ENCODE data around the gene HTR4.
"Not testable (repeated sequence)": the region's sequence is repeated elsewhere in the genome, so short reads cannot be mapped to it uniquely, and the experiment has no call there.

Gene HTR4

DNA sequence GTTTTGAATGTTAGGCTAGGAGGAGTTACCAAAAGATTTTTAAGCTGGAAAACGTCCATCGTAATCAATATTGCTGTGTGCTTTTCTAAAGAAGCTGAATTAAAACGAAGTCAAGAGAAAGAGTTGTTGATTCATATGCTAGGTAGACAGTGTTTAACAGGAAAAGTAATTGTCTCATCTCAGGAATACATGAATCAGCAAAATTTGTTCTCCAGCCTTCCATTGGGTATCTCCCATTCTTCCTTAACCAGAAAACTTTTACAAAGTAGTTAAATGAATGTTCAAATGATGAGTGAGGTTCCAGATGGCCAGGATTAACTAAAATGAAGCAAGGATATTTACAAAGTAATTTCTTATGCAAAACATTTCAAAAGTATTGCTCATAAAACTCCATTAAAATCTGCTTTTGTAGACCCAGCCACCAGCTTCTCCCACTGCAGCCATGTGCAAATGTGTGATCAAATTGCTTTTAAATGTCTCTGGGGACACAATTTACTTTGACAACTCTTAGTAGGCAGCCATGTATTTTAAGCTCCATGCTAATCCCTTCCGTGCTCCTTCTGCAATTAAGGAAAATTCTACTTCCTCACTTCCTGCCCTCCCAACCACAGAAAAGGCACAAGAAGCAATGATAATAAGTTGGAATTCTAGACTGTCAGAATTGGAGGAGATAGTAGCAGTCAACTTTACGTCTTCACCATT lies 121.2 kb downstream of the HTR4 start:
- H3K36me3 ChIP-seq, result no peaks in the 10 kb centered on the region
- no peaks in the 10 kb centered on the region for H3K27me3 ChIP-seq
- H3K4me1 ChIP-seq, result no peaks in the 10 kb centered on the region
- no peaks in the 10 kb centered on the region; the same call in 1 of the 2 replicates for H3K9me3 ChIP-seq
- DNase-seq, result no peak
- no peak overlapping the region for H3K4me3 ChIP-seq (ENCODE audit: low read depth, low read length)
- no peak for TF ChIP-seq CTCF (IDR thresholded peaks at IDR 0.05; ENCODE audit: low read depth, low read length)

DNA sequence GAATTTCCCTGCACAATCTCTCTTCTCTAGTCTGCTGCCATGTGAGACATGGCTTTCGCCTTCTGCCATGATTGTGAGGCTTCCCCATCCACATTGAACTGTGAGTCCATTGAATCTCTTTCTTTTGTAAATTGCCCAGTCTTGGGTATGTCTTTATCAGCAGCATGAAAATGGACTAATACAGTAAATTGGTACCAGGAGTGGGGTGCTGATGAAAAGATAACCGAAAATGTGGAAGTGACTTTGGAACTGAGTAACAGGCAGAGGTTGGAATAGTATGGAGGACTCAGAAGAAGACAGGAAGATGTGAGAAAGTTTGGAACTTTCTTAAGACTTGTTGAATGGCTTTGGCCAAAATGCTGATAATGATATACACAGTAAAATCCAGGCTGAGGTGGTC lies 124.9 kb downstream of the HTR4 start:
- DNase-seq; H3K4me3 ChIP-seq (ENCODE audit: low read depth, low read length); H3K9me3 ChIP-seq; H3K4me1 ChIP-seq; H3K36me3 ChIP-seq; H3K27me3 ChIP-seq: not testable (repeated sequence)

DNA sequence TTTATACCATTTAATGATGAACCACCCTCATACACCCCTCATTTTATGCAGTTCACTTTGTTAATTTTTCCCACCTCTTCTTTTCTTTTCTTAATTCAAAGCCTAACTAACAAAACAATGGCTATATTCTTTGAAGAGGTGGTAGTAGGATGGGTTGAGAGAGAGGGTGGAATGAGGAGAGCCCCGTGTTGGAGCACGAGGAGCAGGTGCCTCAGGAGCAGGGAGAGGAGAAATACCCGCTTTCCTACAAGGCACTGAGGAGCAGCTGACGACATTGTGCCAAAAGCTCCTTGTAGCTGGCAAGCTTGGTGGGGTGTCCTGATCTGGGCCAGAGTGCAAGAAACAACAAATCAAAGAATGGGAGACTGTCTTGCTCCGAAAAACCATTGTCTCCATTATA lies 129.6 kb downstream of the HTR4 start:
- no peak overlapping the region for H3K4me3 ChIP-seq (ENCODE audit: low read depth, low read length)

DNA sequence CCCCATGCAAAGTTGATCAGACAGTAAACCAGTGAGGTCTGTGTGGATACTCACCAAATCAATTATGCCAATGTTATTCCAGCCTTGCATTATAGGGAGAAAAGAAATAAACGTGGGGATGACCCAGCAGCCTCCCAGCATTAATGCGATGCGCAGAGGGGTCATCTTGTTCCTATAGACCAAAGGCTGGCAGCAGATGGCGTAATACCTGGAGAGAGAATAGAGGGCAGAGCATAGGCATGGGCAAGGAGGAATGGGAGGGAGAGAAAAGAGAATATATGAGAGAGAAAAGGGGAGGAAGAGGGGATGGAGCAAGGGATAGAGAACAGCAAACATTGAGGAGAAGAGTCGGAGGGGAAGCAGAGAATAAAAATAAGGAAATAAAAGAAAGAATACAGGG lies 131.2 kb downstream of the HTR4 start:
- no peaks in the 10 kb centered on the region for H3K36me3 ChIP-seq
- H3K27me3 ChIP-seq, result no peaks in the 10 kb centered on the region
- H3K4me1 ChIP-seq, result no peaks in the 10 kb centered on the region
- H3K4me3 ChIP-seq (ENCODE audit: low read depth, low read length), result no peak overlapping the region
- no peaks in the 10 kb centered on the region for H3K9me3 ChIP-seq
- no peak for DNase-seq
- peak; percentile 30 for TF ChIP-seq CTCF (IDR thresholded peaks at IDR 0.05; ENCODE audit: low read depth, low read length)

More for the DNA sequence above, 129.6 kb downstream of the HTR4 start:
- no peak for TF ChIP-seq CTCF (IDR thresholded peaks at IDR 0.05; ENCODE audit: low read depth, low read length)
- H3K9me3 ChIP-seq, result no peaks in the 10 kb centered on the region; the same call in 1 of the 2 replicates
- no peaks in the 10 kb centered on the region for H3K27me3 ChIP-seq
- DNase-seq, result no peak
- no peaks in the 10 kb centered on the region for H3K36me3 ChIP-seq
- H3K4me1 ChIP-seq, result no peaks in the 10 kb centered on the region

DNA sequence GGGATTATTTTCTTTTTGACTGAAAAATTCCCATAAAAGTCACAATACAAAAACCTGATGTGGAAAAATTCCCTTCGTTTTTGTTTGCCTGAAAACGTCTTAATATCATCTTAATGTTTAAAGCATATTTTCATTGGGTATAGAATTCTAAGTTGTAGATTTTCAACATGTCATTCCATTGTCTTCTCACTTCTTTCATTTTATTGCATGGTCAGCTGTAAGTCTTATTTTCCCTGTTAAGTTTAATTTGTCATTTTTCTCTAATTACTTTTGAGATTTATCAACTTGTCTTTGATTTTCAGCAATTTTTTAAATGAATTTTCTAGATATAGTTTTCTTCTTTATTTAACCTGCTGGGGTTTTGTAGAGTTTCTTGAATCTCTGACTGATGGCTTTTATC lies 138.9 kb downstream of the HTR4 start:
- no peak for DNase-seq
- Histone ChIP-seq H3K36me3 (no peaks in the 10 kb centered on the region), H3K4me3 (ENCODE audit: low read depth, low read length) (no peak overlapping the region), H3K27me3 (no peaks in the 10 kb centered on the region), H3K9me3 (no peaks in the 10 kb centered on the region), H3K4me1 (no peaks in the 10 kb centered on the region)
- TF ChIP-seq CTCF (IDR thresholded peaks at IDR 0.05; ENCODE audit: low read depth, low read length), result no peak

DNA sequence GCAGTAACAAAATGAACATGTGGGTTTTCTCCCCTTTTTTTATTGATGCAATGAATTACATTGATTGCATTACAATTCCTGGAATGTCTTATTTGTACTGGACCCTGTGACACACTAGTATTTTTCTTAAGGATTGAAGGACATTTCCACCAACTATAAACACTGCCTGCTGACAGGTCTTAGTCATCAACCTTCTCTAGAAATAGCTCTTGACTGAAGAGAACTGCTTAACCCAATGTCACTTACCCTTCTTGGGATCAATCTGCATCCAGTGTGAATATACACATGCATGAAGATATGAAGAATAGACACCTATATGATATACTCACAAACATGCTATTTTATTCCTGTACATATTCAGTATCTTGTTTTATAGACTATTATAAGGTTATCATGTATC lies 140.0 kb downstream of the HTR4 start:
- no peak for DNase-seq
- Histone ChIP-seq H3K9me3 (no peaks in the 10 kb centered on the region), H3K4me3 (ENCODE audit: low read depth, low read length) (no peak overlapping the region), H3K36me3 (no peaks in the 10 kb centered on the region), H3K27me3 (no peaks in the 10 kb centered on the region), H3K4me1 (no peaks in the 10 kb centered on the region)
- TF ChIP-seq CTCF (IDR thresholded peaks at IDR 0.05; ENCODE audit: low read depth, low read length), result no peak
